NCI-H2107 (cell line): ENCODE data around the gene LYZL6.

ENCODE experiments used
- DNase-seq: peaks from one replicate; lab custom pipeline; 2025; lab: John Stamatoyannopoulos, UW

Gene LYZL6

GRCh38 chr17:35943537-35943936 lies at the start of gene LYZL6:
Gene LYZL6 (minus strand): TSS chr17:35943713. CDS start chr17:35939356, 4,357 bp downstream.
- no peak for DNase-seq

DNA sequence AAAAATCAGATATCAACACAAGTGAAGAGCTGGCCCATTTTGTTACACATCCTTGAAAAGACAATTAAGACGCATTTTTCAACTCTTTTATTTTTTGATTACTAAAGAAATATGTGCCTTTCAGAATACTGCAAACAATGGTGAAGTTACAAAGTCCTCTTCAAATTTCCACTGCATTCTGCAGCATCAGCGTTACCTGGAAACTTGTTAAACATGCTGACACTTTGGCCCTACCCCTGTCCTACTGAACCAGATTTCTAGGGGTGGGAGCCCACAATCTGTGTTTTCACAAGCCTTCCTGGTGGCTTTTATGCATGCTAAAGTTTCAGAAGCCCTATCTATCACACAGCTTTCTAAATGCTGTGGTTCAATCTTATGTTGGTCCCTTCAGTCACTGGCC lies 47.6 kb upstream of the LYZL6 start:
- no peak for DNase-seq

- DNase-seq: no peak
Measured at GRCh38 chr17:35988164-35988563, 44.7 kb upstream of the LYZL6 start.

GRCh38 chr17:35986643-35987042 lies 43.1 kb upstream of the LYZL6 start, which contains the start of gene CCL14:
Gene CCL14 (minus strand): TSS chr17:35986729. CDS start chr17:35986649, 80 bp downstream.
- no peak for DNase-seq

- no peak for DNase-seq
Measured at GRCh38 chr17:35984140-35984539, 40.6 kb upstream of the LYZL6 start.

DNA sequence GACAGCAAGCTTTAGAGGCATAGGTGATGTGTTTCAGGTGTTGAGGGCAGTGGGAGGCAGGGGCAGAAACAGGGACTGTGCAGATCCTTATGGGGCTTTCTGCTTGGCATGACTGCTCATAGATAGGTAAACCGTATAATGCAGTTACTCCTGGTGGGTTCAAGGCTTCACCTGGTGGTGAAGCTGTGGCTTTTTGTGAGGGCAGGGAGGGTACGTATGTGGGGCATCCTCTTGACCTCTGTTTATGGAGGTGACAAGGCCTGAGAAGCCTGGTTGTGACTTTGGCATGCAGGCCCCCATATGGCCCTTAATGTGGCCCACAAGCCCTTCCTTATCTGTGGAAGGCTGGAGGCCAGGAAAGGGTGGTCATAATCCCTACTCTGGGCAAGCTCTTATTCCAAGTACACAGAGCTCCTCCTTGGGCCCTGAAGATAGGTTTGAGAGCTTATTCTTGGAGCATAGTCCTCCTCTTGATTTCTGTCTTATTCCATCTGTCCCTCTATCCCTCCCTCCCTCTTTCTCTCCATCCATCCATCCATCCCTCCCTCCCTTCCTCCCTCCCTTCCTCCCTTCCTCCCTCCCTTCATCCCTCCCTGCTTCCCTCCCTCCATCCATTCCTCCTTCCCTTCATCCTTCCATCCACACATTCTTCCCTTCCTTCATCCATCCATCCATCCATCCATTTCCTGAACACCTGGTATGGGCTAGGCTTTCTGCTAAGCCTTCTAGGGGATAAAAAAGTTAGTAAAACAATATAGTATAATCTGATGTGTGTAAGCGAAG lies 39.1 kb upstream of the LYZL6 start:
- DNase-seq: no peak

DNA sequence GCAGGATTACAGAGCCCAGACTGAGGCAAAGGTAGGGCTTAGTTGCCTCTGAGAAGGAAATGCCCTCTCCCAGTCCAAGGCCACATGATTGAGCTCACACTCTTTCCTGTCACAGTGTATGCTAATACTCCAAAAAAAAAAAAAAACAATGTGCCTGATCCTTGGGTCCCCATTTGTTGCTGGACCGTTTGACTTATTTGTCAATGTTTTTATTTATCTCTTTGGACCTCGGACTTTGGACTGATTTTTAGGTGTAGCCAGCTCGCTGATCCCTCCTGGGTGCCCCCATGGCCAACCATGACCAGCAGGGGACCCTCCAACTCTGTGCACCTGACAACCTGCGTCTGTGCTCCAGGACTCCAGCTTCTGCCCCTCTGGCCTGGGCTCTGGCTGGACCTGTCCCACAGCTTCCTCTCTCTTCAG lies 38.4 kb upstream of the LYZL6 start:
- no peak for DNase-seq

DNA sequence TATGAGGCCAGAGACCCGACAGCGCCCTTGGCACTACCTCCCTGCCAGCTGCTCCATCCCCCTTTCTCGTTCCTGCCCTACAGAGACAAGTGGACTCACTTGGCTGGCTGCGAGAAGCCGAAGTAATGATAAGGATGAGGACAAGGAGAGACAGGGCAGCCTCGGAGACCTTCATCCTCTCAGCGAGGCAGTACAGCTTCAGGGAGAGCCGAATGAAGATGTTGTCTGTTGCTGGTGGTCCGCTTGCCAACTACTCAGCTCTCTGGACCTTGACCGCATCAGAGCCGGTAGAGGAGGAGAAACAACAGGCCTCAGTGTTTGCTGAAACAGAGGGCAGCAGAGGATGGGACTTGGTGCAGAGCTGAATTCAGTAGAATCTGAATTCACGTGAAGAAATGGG lies 37.7 kb upstream of the LYZL6 start, which contains the start of gene CCL16:
CCL16 (minus strand) TSS at position 252 of the 400 bp plus-strand sequence; CDS start at position 175, 77 bp downstream.
- no peak for DNase-seq

GRCh38 chr17:35978346-35978745 lies 34.8 kb upstream of the LYZL6 start:
- DNase-seq: no peak

GRCh38 chr17:35977509-35977908 lies 34.0 kb upstream of the LYZL6 start:
- DNase-seq: no peak

DNA sequence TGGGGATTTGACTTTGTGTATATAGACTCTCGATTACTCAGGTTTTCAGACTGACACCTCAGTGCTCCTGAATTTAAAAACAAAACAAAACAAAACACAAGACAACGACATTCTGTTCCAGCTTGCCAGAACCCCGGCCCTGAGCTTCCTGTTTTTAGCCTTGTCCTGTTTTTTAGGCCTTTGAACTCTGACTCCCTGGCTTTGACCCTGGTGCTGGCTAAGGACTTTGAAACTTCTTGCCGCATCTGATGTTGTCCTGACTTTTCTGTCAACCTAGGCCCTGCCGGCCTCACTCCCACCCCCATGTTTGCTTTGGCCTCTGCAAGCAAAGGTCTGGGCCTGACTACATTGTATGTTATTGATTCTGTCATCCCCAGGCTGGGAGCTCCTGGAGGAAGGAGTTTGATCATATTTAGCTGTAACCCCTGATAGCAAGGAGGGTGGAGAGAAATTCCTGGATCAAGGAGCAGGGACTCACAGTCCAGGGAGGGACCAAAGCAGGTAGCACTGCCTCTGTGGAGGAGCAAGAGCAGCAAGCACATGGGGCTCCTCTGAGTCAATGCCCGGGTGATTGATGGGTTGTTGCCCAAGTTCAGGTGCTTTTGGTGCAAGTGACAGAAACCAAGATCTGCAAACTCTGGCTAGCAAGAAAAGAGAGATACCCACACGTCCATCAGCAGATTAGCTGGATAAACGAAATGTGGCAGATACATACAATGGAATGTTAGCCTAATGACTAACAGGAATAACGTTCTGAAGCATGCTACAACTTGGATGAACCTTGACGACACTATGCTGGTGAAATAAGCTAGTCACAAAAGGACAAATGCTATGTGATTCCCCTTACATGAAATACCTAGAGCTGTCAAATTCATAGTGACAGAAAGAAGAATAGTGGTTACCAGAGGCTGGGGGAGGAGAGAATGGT lies 30.1 kb upstream of the LYZL6 start:
- no peak for DNase-seq

DNA sequence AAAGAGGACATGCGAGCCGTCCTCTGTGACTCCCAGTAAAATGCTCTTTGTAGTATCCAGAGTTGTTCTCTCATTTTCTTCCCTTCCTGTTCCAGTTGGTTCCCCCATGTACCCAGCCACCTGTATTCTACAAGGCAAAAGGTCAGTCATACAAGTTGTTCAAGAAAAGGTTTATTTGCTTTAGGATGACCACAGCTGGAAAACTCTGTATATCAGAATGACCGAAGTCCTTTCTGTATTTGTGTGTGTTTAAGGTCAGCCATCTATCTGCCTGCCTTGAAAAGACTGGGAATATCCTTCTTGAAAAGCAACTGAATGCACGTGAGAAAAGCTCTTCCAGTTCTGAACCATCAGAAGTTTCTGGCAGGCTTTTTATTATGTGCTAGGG lies 29.4 kb upstream of the LYZL6 start:
- no peak for DNase-seq

DNA sequence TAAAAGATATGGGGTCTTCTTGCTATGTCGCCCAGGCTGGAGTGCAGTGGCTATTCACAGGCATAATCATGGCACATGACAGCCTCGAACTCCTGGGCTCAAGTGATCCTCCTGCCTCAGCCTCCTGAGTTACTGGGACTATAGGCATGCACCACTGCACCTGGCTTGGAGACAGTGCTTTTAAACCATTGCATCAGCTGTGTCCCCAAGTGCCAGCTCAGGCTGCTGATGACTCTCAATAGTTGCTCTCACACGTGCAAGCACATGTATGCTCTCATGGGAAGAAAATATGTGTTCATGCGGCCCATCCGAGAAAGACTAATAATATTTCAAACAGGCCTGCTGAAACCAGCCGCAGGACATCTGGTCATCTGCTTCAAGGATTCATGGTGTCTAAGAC lies 29.0 kb upstream of the LYZL6 start:
- no peak for DNase-seq

GRCh38 chr17:35972066-35972465 lies 28.6 kb upstream of the LYZL6 start:
- DNase-seq: no peak

- peak; percentile 52 for DNase-seq
Measured at GRCh38 chr17:35969558-35970380, 26.3 kb upstream of the LYZL6 start.

DNA sequence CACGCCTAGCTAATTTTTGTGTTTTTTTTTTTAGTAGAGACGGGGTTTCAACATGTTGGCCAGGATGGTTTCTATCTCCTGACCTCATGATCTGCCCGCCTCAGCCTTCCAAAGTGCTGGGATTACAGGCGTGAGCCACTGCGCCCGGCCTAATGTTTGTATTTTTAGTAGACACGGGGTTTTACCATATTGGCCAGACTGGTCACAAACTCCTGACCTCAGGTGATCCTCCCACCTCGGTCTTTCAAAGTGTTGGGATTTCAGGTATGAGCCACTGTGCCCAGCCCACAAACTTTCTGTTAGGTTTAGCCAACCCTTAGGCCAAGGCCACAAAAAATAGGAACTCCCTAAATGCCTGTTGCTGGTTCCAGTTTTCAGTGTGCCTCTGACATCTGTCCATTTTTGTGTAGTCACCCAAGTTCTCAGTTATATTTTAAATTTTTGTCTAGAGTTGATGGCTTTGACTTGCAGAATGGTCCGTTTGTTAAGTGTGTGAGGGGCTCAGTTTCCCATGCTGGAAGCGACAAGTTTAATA lies 25.1 kb upstream of the LYZL6 start:
- no peak for DNase-seq

DNA sequence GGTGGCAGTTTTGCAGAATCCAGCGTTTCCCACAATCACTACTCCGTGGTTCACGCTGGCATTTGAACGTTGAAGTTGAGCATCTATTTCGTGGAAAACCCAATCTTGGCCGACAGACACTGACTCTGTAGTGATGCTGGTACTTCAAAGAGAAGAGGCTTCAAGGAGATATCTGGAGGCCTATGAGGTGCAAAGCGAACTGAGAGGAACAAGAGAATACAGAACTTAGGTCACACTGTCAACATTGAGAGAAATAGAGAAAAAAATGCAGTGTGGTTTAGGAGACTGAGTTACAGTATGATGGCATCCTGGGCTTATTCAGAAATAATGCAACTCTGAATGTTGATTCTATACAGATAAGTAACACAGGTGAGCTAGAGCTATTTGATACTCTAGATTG lies 21.8 kb upstream of the LYZL6 start:
- no peak for DNase-seq

- DNase-seq: no peak
Measured at GRCh38 chr17:35963663-35964062, 20.1 kb upstream of the LYZL6 start.

DNA sequence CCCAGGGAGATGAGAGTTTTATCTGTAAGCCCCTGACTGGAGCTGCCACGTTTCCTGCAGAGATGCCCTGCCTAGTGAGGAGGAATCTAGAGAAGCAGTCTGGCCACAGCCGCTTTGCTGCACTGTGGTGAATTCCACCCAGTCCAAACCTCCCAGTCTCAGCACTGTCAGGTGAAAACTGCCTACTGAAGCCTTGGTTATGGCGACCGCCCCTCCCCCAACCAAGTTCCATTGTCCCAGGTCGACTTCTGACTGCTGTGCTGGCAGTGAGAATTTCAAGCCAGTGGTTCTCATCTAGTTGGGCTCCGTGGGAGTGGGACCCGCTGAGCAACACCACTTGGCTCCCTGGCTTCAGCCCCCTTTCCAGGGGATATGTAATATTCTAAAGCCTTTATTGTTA lies 10.2 kb upstream of the LYZL6 start:
- no peak for DNase-seq

- DNase-seq: no peak
Measured at GRCh38 chr17:35949401-35949800, 5.9 kb upstream of the LYZL6 start.

DNA sequence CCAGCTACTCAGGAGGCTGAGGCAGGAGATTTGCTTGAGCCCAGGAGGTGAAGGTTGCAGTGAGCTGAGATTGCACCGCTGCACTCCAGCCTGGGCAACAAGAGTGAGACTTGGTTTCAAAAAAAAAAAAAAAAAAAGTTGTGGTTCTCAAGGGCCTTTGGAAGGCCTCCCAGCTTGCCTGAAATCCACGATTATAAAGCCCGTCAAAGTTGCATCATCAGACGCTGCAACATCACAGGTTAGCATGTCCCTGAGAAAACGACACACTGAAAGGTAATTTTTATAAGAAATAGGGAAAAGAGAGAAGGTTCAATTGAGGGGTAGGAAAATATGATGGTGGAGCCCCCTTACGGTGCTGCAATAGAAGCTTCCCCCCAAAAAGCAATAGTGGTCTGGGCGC lies 4.6 kb upstream of the LYZL6 start:
- no peak for DNase-seq

DNA sequence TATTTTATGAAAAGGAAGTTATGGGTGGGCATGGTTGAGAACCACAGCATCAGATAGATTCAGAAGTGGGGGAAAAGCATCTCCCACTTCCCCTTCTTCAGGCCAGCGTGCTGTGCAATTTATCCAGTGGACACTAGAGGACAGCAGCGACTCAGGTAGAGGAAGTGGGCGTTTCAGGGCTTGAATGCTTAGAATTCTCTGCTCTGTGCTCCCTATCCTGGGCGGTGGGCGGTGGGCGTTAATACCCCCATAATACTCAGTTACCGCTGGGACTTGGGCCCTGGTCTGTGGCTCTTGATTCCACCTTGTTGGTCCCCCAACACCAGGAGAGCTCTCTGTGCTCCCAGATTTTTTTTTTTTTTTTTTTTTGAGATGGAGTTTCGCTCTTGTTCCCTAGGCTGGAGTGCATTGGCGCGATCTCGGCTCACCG lies 3.7 kb upstream of the LYZL6 start:
- peak; percentile 48 for DNase-seq
